Left hindlimb (tissue), 1 donor: ENCODE results near the gene HELT.
A peak's percentile ranks its signal among the peaks of the same experiment; 100 is the strongest.
"Not testable (repeated sequence)": the region's sequence is repeated elsewhere in the genome, so short reads cannot be mapped to it uniquely, and the experiment has no call there.

Experiments used
- DNase-seq: peaks from one replicate; pipeline ENCODE4 v3.0.0-alpha.2; 2018

The HELT gene

GRCh38 chr4:185017964-185018772 is at the start of gene HELT:
TSS of gene HELT (plus strand) at chr4:185018490. CDS start at chr4:185018929, 439 bp downstream.
- DNase-seq, result no peak

- DNase-seq, result no peak
Measured at GRCh38 chr4:184968784-184969201, 49.5 kb upstream of the HELT start.

GRCh38 chr4:184969610-184970009 is 48.7 kb upstream of the HELT start:
- no peak for DNase-seq

- DNase-seq, result no peak
Measured at GRCh38 chr4:184972991-184973390, 45.3 kb upstream of the HELT start.

- DNase-seq, result not testable (repeated sequence)
Measured at GRCh38 chr4:184976348-184976747, 41.9 kb upstream of the HELT start.

GRCh38 chr4:184977747-184978146 is 40.5 kb upstream of the HELT start:
- no peak for DNase-seq

- no peak for DNase-seq
Measured at GRCh38 chr4:184978211-184978610, 40.1 kb upstream of the HELT start.

- no peak for DNase-seq
Measured at GRCh38 chr4:184979461-184980124, 38.7 kb upstream of the HELT start.

GRCh38 chr4:184980261-184980660 is 38.0 kb upstream of the HELT start:
- DNase-seq, result no peak

GRCh38 chr4:184983672-184984356 is 34.5 kb upstream of the HELT start:
- peak; percentile 54 for DNase-seq

- DNase-seq, result no peak
Measured at GRCh38 chr4:184987493-184988031, 30.7 kb upstream of the HELT start.

GRCh38 chr4:184988611-184989010 is 29.7 kb upstream of the HELT start:
- DNase-seq, result no peak

GRCh38 chr4:184989283-184989682 is 29.0 kb upstream of the HELT start:
- DNase-seq, result not testable (repeated sequence)

GRCh38 chr4:184990131-184990530 is 28.2 kb upstream of the HELT start:
- DNase-seq, result not testable (repeated sequence)

- DNase-seq, result no peak
Measured at GRCh38 chr4:184991860-184992259, 26.4 kb upstream of the HELT start.

- DNase-seq, result no peak
Measured at GRCh38 chr4:184992422-184992821, 25.9 kb upstream of the HELT start.

GRCh38 chr4:184993247-184993646 is 25.0 kb upstream of the HELT start:
- DNase-seq, result no peak

GRCh38 chr4:184994010-184994622 is 24.2 kb upstream of the HELT start:
- DNase-seq, result no peak

GRCh38 chr4:184994623-184995010 is 23.7 kb upstream of the HELT start:
- DNase-seq, result no peak

- not testable (repeated sequence) for DNase-seq
Measured at GRCh38 chr4:184997656-184998055, 20.6 kb upstream of the HELT start.

- no peak for DNase-seq
Measured at GRCh38 chr4:185002784-185003183, 15.5 kb upstream of the HELT start.

- DNase-seq, result no peak
Measured at GRCh38 chr4:185003596-185004351, 14.5 kb upstream of the HELT start.
